Lung (tissue), 12 donors: ENCODE measurements around the gene CDH4. TPM values are rescaled to one million over a fixed set of nuclear protein-coding genes. Genes with fewer than 3 reads are reported as not detected.

ENCODE experiments used
- ATAC-seq: fragments of 200-7000 bp; cut with Tn5 transposase; one replicate; pipeline ENCODE4 v1.9.1; 2020; ENCODE audit warnings: moderate number of reproducible peaks; ENCODE audit not compliant: insufficient read depth, low FRiP score
- DNase-seq, 3 donors: peaks; one replicate each; pipeline ENCODE4 v3.0.0-alpha.2; 2013 to 2017
- H3K27ac ChIP-seq, 2 donors: one replicate each; pipeline ENCODE4 v1.5.1; 2013; ENCODE audit warnings: mild to moderate bottlenecking in 2 of 2, moderate library complexity in 2 of 2, control low read depth in 1 of 2, inconsistent platforms in 1 of 2, low read depth in 1 of 2, low read length in 1 of 2
- H3K27me3 ChIP-seq, 3 donors: one replicate each; pipeline ENCODE4 v1.5.1; 2013; ENCODE audit warnings: low read length in 2 of 3; ENCODE audit not compliant: control insufficient read depth in 3 of 3, insufficient read depth in 3 of 3
- H3K36me3 ChIP-seq, 4 donors: one replicate each; pipeline ENCODE4 v1.5.1; 2013; ENCODE audit warnings: low read length in 4 of 4, mild to moderate bottlenecking in 1 of 4, moderate library complexity in 1 of 4; ENCODE audit not compliant: control insufficient read depth in 4 of 4, insufficient read depth in 4 of 4
- H3K4me1 ChIP-seq, 5 donors: one replicate each; pipeline ENCODE4 v1.5.1; 2013; ENCODE audit warnings: low read length in 5 of 5, mild to moderate bottlenecking in 2 of 5, moderate library complexity in 1 of 5; ENCODE audit not compliant: control insufficient read depth in 5 of 5, insufficient read depth in 5 of 5
- H3K4me3 ChIP-seq: one replicate; pipeline ENCODE4 v1.5.1; 2013; ENCODE audit warnings: mild to moderate bottlenecking, control low read depth, moderate library complexity
- H3K9ac ChIP-seq, 2 donors: one replicate each; pipeline ENCODE4 v1.5.1; 2013; ENCODE audit warnings: low read length in 2 of 2, control low read depth in 1 of 2; ENCODE audit not compliant: insufficient read depth in 1 of 2
- H3K9me3 ChIP-seq, 4 donors: one replicate each; pipeline ENCODE4 v1.5.1; 2013; ENCODE audit warnings: low read length in 3 of 4, mild to moderate bottlenecking in 1 of 4, moderate library complexity in 1 of 4; ENCODE audit not compliant: control insufficient read depth in 4 of 4, insufficient read depth in 3 of 4
- CTCF ChIP-seq: IDR thresholded peaks from 2 replicates; pipeline ENCODE4 v1.5.1; 2012; ENCODE audit warnings: mild to moderate bottlenecking; ENCODE audit errors: control extremely low read depth, extremely low read depth
- WGBS, 2 donors: extraction: QIAGEN DNeasy Blood & Tissue Kit; methylation state at CpG; one replicate each; pipeline ENCODE4 v1.1.7; 2013; 5-methylcytosine and 5-hydroxymethylcytosine counted together
- polyA plus RNA-seq, 2 donors: library from polyadenylated mRNA; stranded (reverse); fragments of 200-250 nt; gene quantifications; one replicate each; pipeline ENCODE4 v1.2.1, GENCODE V29; 2013
- total RNA-seq, 2 donors: library from RNA; depleted of rRNA in 1 of 2; stranded (reverse); fragments of >200 nt in 1 of 2; gene quantifications; one replicate each; pipeline ENCODE4 v1.2.1, GENCODE V29; 2014 to 2021
- donor health status: control.
- donor health status: control.
- donor health status: Bipolar disorder and iron deficiency.
- donor health status: healthy.
- donor health status: DM: yes; HTN: yes; CAD: no.

Gene CDH4
- total and polyA plus RNA-seq, 4 donors, result 0.10 to 2.1 (median 0.34) TPM

DNA sequence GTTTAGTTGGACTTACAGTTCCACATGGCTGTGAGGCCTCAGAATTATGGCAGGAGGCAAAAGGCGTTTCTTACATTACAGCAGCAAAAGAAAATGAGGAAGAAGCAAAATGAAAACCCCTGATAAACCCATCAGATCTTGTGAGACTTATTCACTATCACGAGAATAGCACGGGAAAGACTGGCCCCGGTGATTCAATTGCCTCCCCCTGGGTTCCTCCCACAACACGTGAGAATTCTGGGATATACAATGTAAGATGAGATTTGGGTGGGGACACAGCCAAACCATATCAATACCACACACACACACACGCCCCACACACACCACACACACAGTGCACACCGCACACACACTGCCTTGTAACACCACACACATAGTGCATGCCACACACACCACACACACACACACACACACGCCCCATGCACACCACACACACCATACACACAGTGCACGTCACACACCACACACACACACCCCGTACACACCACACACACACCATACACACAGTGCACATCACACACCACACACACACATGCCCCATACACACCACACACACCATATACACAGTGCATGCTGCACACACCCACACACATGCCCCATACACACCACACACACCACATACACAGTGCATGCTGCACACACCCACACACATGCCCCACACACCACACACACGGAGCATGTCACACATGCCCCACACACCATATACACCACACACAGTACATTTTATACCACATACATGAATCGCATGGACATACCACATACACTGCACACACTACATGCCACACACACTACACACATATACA is 503.1 kb downstream of the CDH4 start:
- 81 to 88% methylated on average over 12 of the region's 12 CpGs for WGBS, 2 donors
- no peak for ATAC-seq
- Histone ChIP-seq H3K9me3 (peaks cover 0 to 5% (median 0%) of the 10 kb centered on the region in 4 donors), H3K27me3 (no peaks in the 10 kb centered on the region), H3K4me3 (no peak overlapping the region), H3K9ac (no peak overlapping the region), H3K27ac (no peak overlapping the region), H3K4me1 (no peaks in the 10 kb centered on the region), H3K36me3 (no peaks in the 10 kb centered on the region)
- DNase-seq, result no peak
- no peak for TF ChIP-seq CTCF

DNA sequence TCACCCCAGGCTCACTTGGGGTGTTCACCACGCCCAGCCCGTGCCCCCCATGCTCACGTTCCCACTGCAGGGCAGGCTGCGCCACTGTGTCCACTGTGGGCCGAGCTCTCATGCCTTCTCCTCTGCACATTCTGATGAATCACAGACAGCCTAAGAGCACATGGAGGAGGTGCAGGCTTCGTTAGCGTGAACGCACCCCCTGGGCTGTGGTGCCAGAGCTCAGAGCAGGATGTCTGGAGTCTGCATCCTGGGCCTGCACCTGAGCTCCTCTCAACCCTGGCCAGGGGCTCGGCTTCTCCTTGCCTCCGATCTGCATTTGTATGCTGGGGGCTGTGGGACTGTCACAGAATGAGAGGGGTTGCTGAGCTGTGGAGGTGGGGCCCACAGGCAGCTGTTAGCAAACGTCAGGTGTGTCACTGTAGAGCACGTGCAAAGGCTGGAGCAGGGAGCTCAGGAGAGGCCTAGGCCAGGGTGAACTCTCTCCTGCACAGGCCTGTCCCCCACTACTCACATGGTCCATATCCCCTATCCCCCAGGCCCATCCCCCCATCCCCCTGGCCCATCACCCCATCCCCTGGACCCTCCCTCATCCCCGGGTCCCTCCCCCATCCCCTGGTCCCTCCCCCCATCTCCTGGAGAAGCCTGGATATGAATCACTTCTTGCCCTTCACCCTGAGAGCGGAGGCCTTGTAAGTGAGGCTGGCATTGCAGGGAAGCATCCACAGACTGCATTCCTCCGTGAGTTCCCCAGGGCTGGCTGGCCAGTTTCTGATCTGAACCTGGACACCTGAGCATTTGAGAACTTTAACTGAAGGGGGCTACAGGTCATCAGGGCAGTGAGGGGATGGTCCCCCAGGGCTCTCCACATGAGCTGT is 504.1 kb downstream of the CDH4 start:
- ATAC-seq (no peak), DNase-seq (no peak)
- no peak for TF ChIP-seq CTCF
- Histone ChIP-seq H3K36me3 (no peaks in the 10 kb centered on the region), H3K4me3 (no peak overlapping the region), H3K27ac (no peak overlapping the region), H3K9me3 (peaks cover 0 to 3% (median 0%) of the 10 kb centered on the region in 4 donors), H3K9ac (no peak overlapping the region), H3K27me3 (peaks cover 0 to 6% (median 0%) of the 10 kb centered on the region in 3 donors), H3K4me1 (no peaks in the 10 kb centered on the region)
- WGBS, 2 donors, result 75 to 85% methylated on average over 15 of the region's 15 CpGs

- no peak for ATAC-seq
- no peak for DNase-seq
- Histone ChIP-seq H3K4me3 (no peak overlapping the region), H3K9me3 (peaks cover 0 to 3% (median 0%) of the 10 kb centered on the region in 4 donors), H3K27me3 (peaks cover 0 to 8% (median 0%) of the 10 kb centered on the region in 3 donors), H3K36me3 (no peaks in the 10 kb centered on the region), H3K9ac (no peak overlapping the region), H3K4me1 (no peaks in the 10 kb centered on the region), H3K27ac (no peak overlapping the region)
- TF ChIP-seq CTCF, result no peak
- WGBS, 2 donors, result 68 to 77% methylated on average over 18 of the region's 18 CpGs
Observed at GRCh38 chr20:61756966-61757677, 505.1 kb downstream of the CDH4 start.
